Gastrocnemius medialis (tissue), 4 donors: ENCODE measurements around the gene TMEM238. TPM values are rescaled to one million over a fixed set of nuclear protein-coding genes. Genes with fewer than 3 reads are reported as not detected.
"Not testable (repeated sequence)": the region's sequence is repeated elsewhere in the genome, so short reads cannot be mapped to it uniquely, and the experiment has no call there.

ENCODE experiments used
- ATAC-seq, 2 donors: fragments of 150-250 bp; one replicate each; pipeline ENCODE4 v1.9.1; 2016
- DNase-seq, 2 donors: peaks; one replicate each; pipeline ENCODE4 v3.0.0-alpha.2; 2019
- H3K27ac ChIP-seq, 4 donors: fragments of 200-600 bp; sonication (generic); 1 replicate in 1 of 4; 2 replicates in 3 of 4; pipeline ENCODE4 v1.5.1; 2016 to 2018; ENCODE audit warnings: mild to moderate bottlenecking in 2 of 4, moderate library complexity in 1 of 4
- H3K27me3 ChIP-seq, 3 donors: fragments of 200-600 bp; sonication (generic) in 2 of 3; 1 replicate in 1 of 3; 2 replicates in 2 of 3; pipeline versions ENCODE4 v1.5.1 to v1.6.0; 2016 to 2019; ENCODE audit warnings: mild to moderate bottlenecking in 1 of 3, moderate library complexity in 1 of 3
- H3K36me3 ChIP-seq, 2 donors: fragments of 200-600 bp; sonication (generic) in 1 of 2; one replicate each; pipeline ENCODE4 v1.5.1; 2017 to 2018
- H3K4me1 ChIP-seq, 2 donors: fragments of 200-600 bp; sonication (generic) in 1 of 2; one replicate each; pipeline ENCODE4 v1.5.1; 2016 to 2017; ENCODE audit warnings: mild to moderate bottlenecking in 2 of 2
- H3K4me3 ChIP-seq, 4 donors: fragments of 200-600 bp; sonication (generic) in 3 of 4; 1 replicate in 1 of 4; 2 replicates in 3 of 4; pipeline ENCODE4 v1.5.1; 2016 to 2019; ENCODE audit warnings: mild to moderate bottlenecking in 2 of 4
- H3K9me3 ChIP-seq, 3 donors: fragments of 200-600 bp; sonication (generic) in 2 of 3; 1 replicate in 1 of 3; 2 replicates in 2 of 3; pipeline ENCODE4 v1.5.1; 2016 to 2019
- POLR2A ChIP-seq, 2 donors: fragments of 450-650 bp; IDR thresholded peaks; one replicate each; pipeline ENCODE4 v1.6.1; 2017; ENCODE audit warnings: antibody characterized with exemption in 2 of 2, mild to moderate bottlenecking in 2 of 2, moderate library complexity in 2 of 2
- in situ Hi-C, 4 donors: fragments of 200-750 bp; cut with MboI; loops; one replicate each; pipeline versions ENCODE4 v1.15.0 to v1.8.0; 2017; ENCODE audit warnings: low sequenced_read_pairs in 4 of 4
- intact Hi-C: fragments of 100-400 bp; cut with DNase I; formaldehyde crosslinking; loops from one replicate; pipeline ENCODE4 v1.15.1; 2023; ENCODE audit warnings: low total_unique reads
- total RNA-seq, 4 donors: library from RNA; depleted of rRNA; stranded (reverse); fragments of >200 nt; gene quantifications; one replicate each; pipeline versions ENCODE4 v1.1.0 to v1.2.3, GENCODE V29; 2016
- TF ChIP-seq, protein P1 (sequence below), 5 experiments: fragments of 450-650 bp in 3 of 5; fragments of 200-600 bp in 2 of 5; sonication (generic) in 2 of 5; IDR thresholded peaks in 4 of 5; conservative IDR thresholded peaks in 1 of 5; 1 replicate in 4 of 5; 2 replicates in 1 of 5; pipeline ENCODE4 v1.5.1; 2016 to 2019; ENCODE audit warnings: antibody characterized with exemption in 5 of 5, mild to moderate bottlenecking in 3 of 5, moderate library complexity in 3 of 5

Gene TMEM238
- total RNA-seq, 4 donors from 2014 or later = 1.3 to 4.7 (median 2.1) TPM

DNA sequence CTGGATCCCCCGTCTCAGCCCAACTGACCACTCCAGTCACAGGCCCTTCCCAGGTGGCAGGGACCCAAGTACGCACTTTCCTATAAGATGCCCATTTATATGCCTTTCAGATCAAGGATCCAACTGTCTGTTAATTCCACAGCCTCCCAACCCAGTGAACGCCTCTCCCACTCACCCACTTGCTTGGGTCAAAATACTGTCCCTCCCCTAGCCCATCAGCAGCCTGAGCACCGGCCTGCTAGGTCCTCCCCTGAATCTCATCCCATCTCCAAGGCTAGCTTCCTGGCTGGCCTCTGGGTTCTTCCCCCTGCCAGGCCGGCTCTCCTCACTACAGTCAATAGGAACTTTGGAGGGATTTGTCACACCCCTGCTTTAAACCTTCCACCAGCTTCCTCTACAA is 21.5 kb upstream of the TMEM238 start:
- H3K36me3 ChIP-seq = peaks cover 0 to 18% of the 10 kb centered on the region in 2 donors
- TF ChIP-seq POLR2A (IDR thresholded peaks at IDR 0.05) = no peak
- TF ChIP-seq, protein P1, sequence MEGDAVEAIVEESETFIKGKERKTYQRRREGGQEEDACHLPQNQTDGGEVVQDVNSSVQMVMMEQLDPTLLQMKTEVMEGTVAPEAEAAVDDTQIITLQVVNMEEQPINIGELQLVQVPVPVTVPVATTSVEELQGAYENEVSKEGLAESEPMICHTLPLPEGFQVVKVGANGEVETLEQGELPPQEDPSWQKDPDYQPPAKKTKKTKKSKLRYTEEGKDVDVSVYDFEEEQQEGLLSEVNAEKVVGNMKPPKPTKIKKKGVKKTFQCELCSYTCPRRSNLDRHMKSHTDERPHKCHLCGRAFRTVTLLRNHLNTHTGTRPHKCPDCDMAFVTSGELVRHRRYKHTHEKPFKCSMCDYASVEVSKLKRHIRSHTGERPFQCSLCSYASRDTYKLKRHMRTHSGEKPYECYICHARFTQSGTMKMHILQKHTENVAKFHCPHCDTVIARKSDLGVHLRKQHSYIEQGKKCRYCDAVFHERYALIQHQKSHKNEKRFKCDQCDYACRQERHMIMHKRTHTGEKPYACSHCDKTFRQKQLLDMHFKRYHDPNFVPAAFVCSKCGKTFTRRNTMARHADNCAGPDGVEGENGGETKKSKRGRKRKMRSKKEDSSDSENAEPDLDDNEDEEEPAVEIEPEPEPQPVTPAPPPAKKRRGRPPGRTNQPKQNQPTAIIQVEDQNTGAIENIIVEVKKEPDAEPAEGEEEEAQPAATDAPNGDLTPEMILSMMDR (IDR thresholded peaks at IDR 0.05 in 4 of 5, conservative IDR thresholded peaks at IDR 0.05 in 1 of 5) = no peak
- DNase-seq (no peak), ATAC-seq (no peak)
- in situ Hi-C loops = loop anchor here in 1 of 4 donors (25.0 kb wide), 2 partner anchors 118 to 268 kb away; partner anchors contain the start of genes BRSK1, HSPBP1 and TNNT1
- H3K27ac ChIP-seq = no peak overlapping the region
- H3K27me3 ChIP-seq = no peaks in the 10 kb centered on the region
- H3K9me3 ChIP-seq = no peaks in the 10 kb centered on the region
- intact Hi-C loops = loop anchor here (2.0 to 5.0 kb wide), 3 partner anchors 21 to 217 kb away; partner anchors contain the start of genes C19orf85, ISOC2, RPL28 and TMEM238
- peaks cover 0 to 15% of the 10 kb centered on the region in 2 donors for H3K4me1 ChIP-seq
- H3K4me3 ChIP-seq = no peak overlapping the region

DNA sequence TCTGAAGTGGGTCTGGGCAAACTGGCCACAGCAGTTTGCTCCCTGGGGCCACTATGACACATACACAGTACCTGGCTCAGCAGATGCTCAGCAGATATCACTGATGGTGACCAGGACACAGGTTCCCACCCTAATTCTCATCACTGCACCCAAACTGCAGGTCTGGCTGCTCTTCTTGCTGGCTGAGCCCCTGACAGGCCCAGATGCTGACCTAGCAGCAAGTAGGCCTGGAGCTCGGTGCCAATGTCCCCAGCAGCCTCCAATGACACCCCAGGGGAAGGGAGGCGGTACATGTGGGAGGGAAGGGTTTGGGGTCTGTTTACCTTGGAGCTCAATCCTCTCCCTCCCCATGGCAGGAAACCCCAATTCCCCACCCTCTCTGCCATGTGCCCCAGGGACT is 18.4 kb upstream of the TMEM238 start:
- Histone ChIP-seq H3K9me3 (no peaks in the 10 kb centered on the region), H3K4me3 (no peak overlapping the region), H3K36me3 (peaks cover 0 to 18% of the 10 kb centered on the region in 2 donors), H3K27ac (no peak overlapping the region), H3K4me1 (peaks cover 0 to 10% of the 10 kb centered on the region in 2 donors), H3K27me3 (no peaks in the 10 kb centered on the region)
- in situ Hi-C loops (loop anchor here in 1 of 4 donors (25.0 kb wide), 2 partner anchors 115 to 265 kb away; partner anchors contain the start of genes BRSK1, HSPBP1 and TNNT1), intact Hi-C loops (no loop called here)
- TF ChIP-seq POLR2A (IDR thresholded peaks at IDR 0.05) = no peak
- TF ChIP-seq, protein P1 (IDR thresholded peaks at IDR 0.05 in 4 of 5, conservative IDR thresholded peaks at IDR 0.05 in 1 of 5) = no peak
- DNase-seq = no peak
- no peak for ATAC-seq

DNA sequence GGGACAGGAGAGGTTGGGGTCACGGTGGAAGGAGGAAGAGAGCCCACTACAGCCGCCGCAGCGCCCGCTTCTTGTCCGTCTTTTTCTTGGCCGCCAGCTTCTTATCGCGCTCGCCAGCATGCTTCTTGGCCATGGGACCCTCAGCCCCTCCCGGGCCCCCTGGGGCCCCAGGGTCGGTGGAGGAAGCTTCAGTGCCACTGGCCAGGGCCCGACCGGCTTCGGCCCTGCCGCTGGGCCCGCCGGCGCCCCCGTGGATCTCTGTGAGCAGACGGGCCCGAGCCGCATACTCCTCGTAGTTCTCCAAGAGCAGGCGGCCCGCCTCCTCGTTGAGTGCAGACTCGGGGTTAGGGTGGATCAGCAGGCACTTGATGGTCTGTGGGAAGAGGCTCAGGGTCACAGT is 17.3 kb upstream of the TMEM238 start:
- ATAC-seq, H3K4me3 ChIP-seq: not testable (repeated sequence)
- in situ Hi-C loops = loop anchor here in 1 of 4 donors (25.0 kb wide), 2 partner anchors 114 to 264 kb away; partner anchors contain the start of genes BRSK1, HSPBP1 and TNNT1

DNA sequence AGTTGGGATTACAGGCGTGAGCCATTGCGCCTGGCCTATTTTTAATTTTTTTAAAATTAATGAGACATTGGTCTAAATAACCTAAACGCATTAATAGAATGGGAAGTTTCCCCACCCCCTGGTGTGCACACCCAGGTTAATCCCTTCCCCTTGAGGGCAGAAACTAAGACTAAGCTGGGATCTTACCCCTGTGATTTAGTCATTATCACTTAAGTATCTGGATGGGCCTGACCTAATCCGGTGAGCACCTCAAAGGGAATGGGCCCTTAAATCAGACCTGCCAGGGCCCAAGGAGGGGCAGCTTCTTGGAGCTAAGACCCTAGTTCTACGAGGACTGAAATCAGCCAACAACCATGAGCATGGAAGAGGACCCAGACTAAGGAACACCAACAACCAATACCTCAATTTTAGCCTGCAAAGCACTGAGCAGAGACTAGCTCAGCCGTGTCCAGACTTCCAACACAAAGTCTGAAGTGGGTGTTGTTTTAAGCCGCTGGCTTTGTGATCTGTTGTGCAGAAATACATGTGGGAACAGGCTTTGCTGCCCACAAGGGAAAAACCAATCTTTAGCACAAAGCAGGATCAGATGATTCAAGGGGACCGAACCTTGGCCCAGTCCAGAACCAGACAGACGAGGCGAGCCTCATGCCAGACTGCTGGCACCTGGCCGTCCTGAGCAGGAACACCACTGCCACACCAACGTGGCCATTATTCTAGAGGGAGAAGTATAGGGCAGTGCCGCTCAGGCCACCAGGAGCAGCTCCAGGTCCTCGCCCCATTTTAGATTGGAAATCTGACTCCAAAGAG is 16.4 kb upstream of the TMEM238 start:
- Histone ChIP-seq H3K36me3 (peaks cover 0 to 18% of the 10 kb centered on the region in 2 donors), H3K27me3 (no peaks in the 10 kb centered on the region), H3K9me3 (no peaks in the 10 kb centered on the region), H3K27ac (no peak overlapping the region), H3K4me1 (no peaks in the 10 kb centered on the region), H3K4me3 (no peak overlapping the region)
- in situ Hi-C loops = loop anchor here in 1 of 4 donors (25.0 kb wide), 2 partner anchors 113 to 263 kb away; partner anchors contain the start of genes BRSK1, HSPBP1 and TNNT1
- TF ChIP-seq POLR2A (IDR thresholded peaks at IDR 0.05) = no peak
- TF ChIP-seq, protein P1 (IDR thresholded peaks at IDR 0.05 in 4 of 5, conservative IDR thresholded peaks at IDR 0.05 in 1 of 5) = no peak
- intact Hi-C loops = no loop called here
- ATAC-seq (no peak), DNase-seq (no peak)

More for the DNA sequence above, 17.3 kb upstream of the TMEM238 start:
- H3K27ac ChIP-seq, DNase-seq, H3K27me3 ChIP-seq, intact Hi-C loops, H3K4me1 ChIP-seq, H3K9me3 ChIP-seq: not testable (repeated sequence)
- peaks cover 0 to 18% of the 10 kb centered on the region in 2 donors for H3K36me3 ChIP-seq
